SKM-1 (cell line): ENCODE measurements around the gene WWOX.

Experiments
- DNase-seq: peaks from one replicate; lab custom pipeline; 2025; ENCODE audit not compliant: unreplicated experiment; lab: John Stamatoyannopoulos, UW

The WWOX gene

GRCh38 chr16:78140818-78141466, 41.5 kb downstream of the WWOX start:
- no peak for DNase-seq

- no peak for DNase-seq
Observed at GRCh38 chr16:78142788-78143187, 43.3 kb downstream of the WWOX start.

GRCh38 chr16:78146807-78147206, 47.4 kb downstream of the WWOX start:
- DNase-seq, result no peak

GRCh38 chr16:78147911-78148401, 48.5 kb downstream of the WWOX start:
- DNase-seq, result no peak

GRCh38 chr16:78150233-78150632, 50.8 kb downstream of the WWOX start:
- DNase-seq, result no peak

GRCh38 chr16:78154729-78155461, 55.4 kb downstream of the WWOX start:
- DNase-seq, result no peak

- no peak for DNase-seq
Observed at GRCh38 chr16:78155791-78156345, 56.4 kb downstream of the WWOX start.

- DNase-seq, result no peak
Observed at GRCh38 chr16:78161023-78161729, 61.7 kb downstream of the WWOX start.

- DNase-seq, result no peak
Observed at GRCh38 chr16:78163772-78164670, 64.6 kb downstream of the WWOX start.

GRCh38 chr16:78170494-78170933, 71.1 kb downstream of the WWOX start:
- no peak for DNase-seq

GRCh38 chr16:78175287-78175686, 75.8 kb downstream of the WWOX start:
- DNase-seq, result no peak

GRCh38 chr16:78176435-78176834, 77.0 kb downstream of the WWOX start:
- no peak for DNase-seq

- no peak for DNase-seq
Observed at GRCh38 chr16:78177218-78177617, 77.8 kb downstream of the WWOX start.

- no peak for DNase-seq
Observed at GRCh38 chr16:78177987-78178386, 78.5 kb downstream of the WWOX start.

GRCh38 chr16:78179666-78180065, 80.2 kb downstream of the WWOX start:
- DNase-seq, result no peak

GRCh38 chr16:78180349-78180748, 80.9 kb downstream of the WWOX start:
- no peak for DNase-seq

- no peak for DNase-seq
Observed at GRCh38 chr16:78183437-78184237, 84.2 kb downstream of the WWOX start.

GRCh38 chr16:78184238-78185183, 85.1 kb downstream of the WWOX start:
- DNase-seq, result no peak

- DNase-seq, result no peak
Observed at GRCh38 chr16:78189121-78189520, 89.7 kb downstream of the WWOX start.
